ENCODE measurements around the gene PRR19.

PRR19 gene

GRCh38 chr19:42284066-42284501 lies 17.8 kb upstream of the PRR19 start:
- peak; percentile 81 to 98 (median 90) for DNase-seq

GRCh38 chr19:42284591-42285341 lies 17.2 kb upstream of the PRR19 start:
- peak in 3 of 6 experiments; percentile 34 to 66 (median 49) for DNase-seq

- DNase-seq: no peak
Measured at GRCh38 chr19:42285541-42285941, 16.4 kb upstream of the PRR19 start.

- no peak for DNase-seq
Measured at GRCh38 chr19:42285988-42286348, 16.0 kb upstream of the PRR19 start.

GRCh38 chr19:42286349-42287016 lies 15.4 kb upstream of the PRR19 start:
- no peak for DNase-seq

- no peak for DNase-seq
Measured at GRCh38 chr19:42287017-42287826, 14.7 kb upstream of the PRR19 start.

GRCh38 chr19:42287827-42288107 lies 14.2 kb upstream of the PRR19 start:
- no peak for DNase-seq

- no peak for DNase-seq
Measured at GRCh38 chr19:42288387-42288786, 13.5 kb upstream of the PRR19 start.

- DNase-seq: no peak
Measured at GRCh38 chr19:42288881-42289555, 12.9 kb upstream of the PRR19 start.

GRCh38 chr19:42289556-42290041 lies 12.3 kb upstream of the PRR19 start:
- no peak for DNase-seq

GRCh38 chr19:42290136-42290522 lies 11.8 kb upstream of the PRR19 start:
- no peak for DNase-seq

- DNase-seq: peak; percentile 29 to 65 (median 47)
Measured at GRCh38 chr19:42290523-42291434, 11.2 kb upstream of the PRR19 start.

GRCh38 chr19:42291435-42291810 lies 10.5 kb upstream of the PRR19 start:
- no peak for DNase-seq

GRCh38 chr19:42292042-42292960 lies 9.6 kb upstream of the PRR19 start:
- no peak for DNase-seq

- DNase-seq: no peak
Measured at GRCh38 chr19:42292963-42293362, 9.0 kb upstream of the PRR19 start.

- DNase-seq: no peak
Measured at GRCh38 chr19:42293540-42293939, 8.4 kb upstream of the PRR19 start.

GRCh38 chr19:42293948-42294347 lies 8.0 kb upstream of the PRR19 start:
- DNase-seq: no peak

- no peak for DNase-seq
Measured at GRCh38 chr19:42294471-42295137, 7.3 kb upstream of the PRR19 start.

GRCh38 chr19:42295342-42295741 lies 6.6 kb upstream of the PRR19 start:
- DNase-seq: no peak

- peak; percentile 70 to 90 (median 86) for DNase-seq
Measured at GRCh38 chr19:42295831-42296525, 6.0 kb upstream of the PRR19 start.
